HEK293T (cell line): Measurements from ENCODE around the gene PLA2G3.

Experiments used
- CTCF ChIA-PET: fragments of 350-600 bp; formaldehyde crosslinking; extraction: SDS; loops from one replicate; lab custom pipeline; 2021; ENCODE audit warnings: antibody characterized with exemption, inconsistent platforms; lab: Yijun Ruan, JAX
- POLR2A ChIA-PET: fragments of 350-600 bp; formaldehyde crosslinking; extraction: SDS; loops from one replicate; lab custom pipeline; 2020; ENCODE audit warnings: antibody characterized with exemption, inconsistent platforms; lab: Yijun Ruan, JAX
- DNase-seq: peaks from one replicate; pipeline ENCODE4 v3.0.0; 2012; ENCODE audit warnings: mixed read lengths; ENCODE audit errors: extremely low spot score
- ARNT ChIP-seq: fragments of 450-650 bp; IDR thresholded peaks from 2 replicates; pipeline ENCODE4 v1.6.1; 2017; ENCODE audit warnings: mild to moderate bottlenecking
- BHLHE40 ChIP-seq: fragments of 450-650 bp; IDR thresholded peaks from 2 replicates; pipeline ENCODE4 v1.6.1; 2016; ENCODE audit warnings: mild to moderate bottlenecking, moderate library complexity, borderline replicate concordance
- CTBP1 ChIP-seq: fragments of 450-650 bp; IDR thresholded peaks from 2 replicates; pipeline ENCODE4 v1.6.1; 2016; ENCODE audit warnings: borderline replicate concordance
- ELF4 ChIP-seq: fragments of 450-650 bp; IDR thresholded peaks from 2 replicates; pipeline ENCODE4 v1.6.1; 2017; ENCODE audit warnings: antibody characterized with exemption
- FOXA1 ChIP-seq: fragments of 450-650 bp; IDR thresholded peaks from 2 replicates; pipeline ENCODE4 v1.6.1; 2016; ENCODE audit warnings: mild to moderate bottlenecking
- FOXK2 ChIP-seq: fragments of 450-650 bp; IDR thresholded peaks from 2 replicates; pipeline ENCODE4 v1.6.1; 2016; ENCODE audit warnings: mild to moderate bottlenecking
- FOXM1 ChIP-seq: fragments of 450-650 bp; IDR thresholded peaks from 2 replicates; pipeline ENCODE4 v1.6.1; 2017; ENCODE audit warnings: mild to moderate bottlenecking, borderline replicate concordance
- HDGF ChIP-seq: fragments of 450-650 bp; IDR thresholded peaks from 2 replicates; pipeline ENCODE4 v1.6.1; 2017; ENCODE audit warnings: antibody characterized with exemption, borderline replicate concordance
- L3MBTL2 ChIP-seq: fragments of 450-650 bp; conservative IDR thresholded peaks from 2 replicates; pipeline ENCODE4 v1.6.1; 2016; ENCODE audit warnings: mild to moderate bottlenecking
- LEF1 ChIP-seq: fragments of 450-650 bp; IDR thresholded peaks from 2 replicates; pipeline ENCODE4 v1.6.1; 2017; ENCODE audit warnings: mild to moderate bottlenecking, borderline replicate concordance
- NFRKB ChIP-seq: fragments of 450-650 bp; IDR thresholded peaks from 2 replicates; pipeline ENCODE4 v1.6.1; 2016; ENCODE audit warnings: mild to moderate bottlenecking, moderate library complexity
- SP1 ChIP-seq: fragments of 450-650 bp; IDR thresholded peaks from 2 replicates; pipeline ENCODE4 v1.6.1; 2017
- SUZ12 ChIP-seq: fragments of 450-650 bp; IDR thresholded peaks from 2 replicates; pipeline ENCODE4 v1.6.1; 2016; ENCODE audit warnings: mild to moderate bottlenecking
- TARDBP ChIP-seq: fragments of 450-650 bp; IDR thresholded peaks from 2 replicates; pipeline ENCODE4 v1.6.1; 2016
- ZNF384 ChIP-seq: fragments of 450-650 bp; IDR thresholded peaks from 2 replicates; pipeline ENCODE4 v1.6.1; 2016
- TF ChIP-seq, protein P1 (sequence below): fragments of 450-650 bp; IDR thresholded peaks from 2 replicates; pipeline ENCODE4 v1.6.1; 2016

The PLA2G3 gene

DNA sequence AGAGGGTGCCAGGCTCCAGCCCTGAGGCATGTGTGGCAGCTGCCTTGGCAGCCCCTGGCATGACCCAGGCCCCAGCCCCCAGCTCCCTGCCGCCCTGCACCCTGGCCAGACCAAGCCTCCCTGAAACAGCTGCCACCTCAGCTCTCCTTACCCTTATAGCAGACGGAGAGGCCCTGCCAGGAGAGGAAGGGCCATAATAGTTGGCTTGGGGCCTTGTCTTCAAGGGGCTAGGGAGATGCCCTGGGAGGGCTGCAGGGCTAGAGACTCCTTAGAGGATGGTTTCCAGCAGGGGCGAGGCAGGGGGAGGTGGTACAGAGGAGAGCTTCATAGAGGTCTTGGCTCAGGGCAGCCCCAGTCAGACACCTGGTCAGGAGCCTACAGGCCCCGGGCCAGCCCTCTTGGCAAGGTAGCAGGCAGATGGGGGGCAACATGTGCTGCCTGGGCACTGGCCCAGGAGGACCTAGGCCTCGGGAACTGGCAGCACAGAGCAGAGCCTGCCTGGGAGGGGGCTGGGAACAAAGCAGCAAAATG, 46.2 kb downstream of the PLA2G3 start:
- TF ChIP-seq HDGF (no peak), ZNF384 (no peak), ELF4 (no peak), NFRKB (no peak), BHLHE40 (no peak), FOXA1 (no peak), TARDBP (no peak)
- DNase-seq = no peak
- ChIA-PET CTCF (interaction anchor here (1.0 to 1.2 kb wide), 2 partner anchors 11 to 13 kb away, joined by 3 read pairs; partner anchors contain the start of gene SELENOM), POLR2A (interaction anchor here (1.0 kb wide), 1 partner anchor 13 kb away, joined by 3 read pairs; the partner anchor contains the start of gene SMTN)

DNA sequence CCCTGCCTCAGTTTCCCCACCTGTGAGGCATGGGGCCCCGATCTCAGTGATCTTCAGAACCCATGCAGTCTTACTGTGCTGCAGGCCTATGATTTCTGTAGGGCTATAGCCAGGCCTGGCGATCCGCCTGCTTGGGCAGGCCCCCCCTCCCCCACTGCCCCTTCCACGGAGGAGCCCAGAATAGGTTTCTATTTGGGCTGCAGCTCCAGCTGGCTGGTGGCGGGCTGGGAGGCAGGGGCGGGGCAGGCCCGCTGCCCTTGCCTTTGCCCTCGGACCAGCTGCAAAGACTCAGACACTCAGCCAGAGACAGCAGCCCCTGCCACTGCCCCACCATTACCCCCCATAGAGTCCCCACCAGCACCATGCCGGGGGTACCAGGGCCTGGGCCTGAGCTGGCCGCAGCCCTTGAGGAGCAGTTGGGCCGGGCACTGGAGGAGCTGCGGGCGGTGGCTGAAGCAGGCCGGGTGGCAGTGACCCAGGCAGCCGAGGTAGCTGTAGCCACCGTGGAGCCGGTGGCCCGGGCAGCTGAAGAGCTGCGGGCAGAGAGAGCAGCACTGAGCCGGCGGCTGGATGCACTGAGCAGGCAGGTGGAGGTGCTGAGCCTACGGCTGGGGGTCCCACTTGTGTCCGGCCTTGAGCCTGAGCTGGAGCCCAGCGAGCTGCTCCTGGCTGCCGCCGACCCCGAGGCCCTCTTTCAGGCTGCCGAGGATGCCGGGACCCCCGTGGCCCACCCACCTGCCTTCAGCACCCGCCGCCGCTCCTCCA, 47.0 kb downstream of the PLA2G3 start:
- no peak for DNase-seq
- ChIA-PET CTCF (interaction anchor here (1.0 to 1.2 kb wide), 2 partner anchors 10 to 14 kb away, joined by 3 read pairs; partner anchors contain the start of gene SELENOM), POLR2A (interaction anchor here (1.0 kb wide), 1 partner anchor 12 kb away, joined by 3 read pairs; the partner anchor contains the start of gene SMTN)
- TF ChIP-seq NFRKB (no peak), ZNF384 (no peak), ELF4 (no peak), FOXA1 (no peak), SP1 (no peak), TARDBP (no peak), CTBP1 (no peak), L3MBTL2 (no peak), SUZ12 (no peak), LEF1 (no peak), ARNT (no peak), FOXK2 (no peak), HDGF (no peak), FOXM1 (no peak)

DNA sequence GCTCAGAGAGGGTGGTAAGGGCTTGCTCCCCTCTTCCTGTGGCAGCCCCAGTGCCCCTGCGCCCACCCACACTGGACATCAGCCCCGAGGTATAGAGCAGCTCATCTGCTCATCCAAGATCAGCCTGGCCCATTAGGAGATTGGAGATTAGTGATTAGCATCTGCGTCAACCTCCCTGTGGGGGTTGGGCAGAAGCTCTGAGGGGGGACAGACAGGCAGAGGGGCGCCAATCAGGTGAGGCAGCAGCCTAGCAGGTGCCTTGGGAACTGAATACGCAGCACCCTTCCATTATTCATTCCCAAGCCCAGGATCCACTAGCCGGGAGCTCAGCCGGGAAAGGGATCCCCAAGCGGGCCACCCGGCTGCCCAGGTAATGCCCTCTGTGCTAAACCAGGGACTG, 48.1 kb downstream of the PLA2G3 start:
- no peak for TF ChIP-seq ZNF384
- no peak for TF ChIP-seq ARNT
- no peak for TF ChIP-seq ELF4
- POLR2A ChIA-PET = no interaction called here
- DNase-seq = no peak
- CTCF ChIA-PET = no interaction called here

DNA sequence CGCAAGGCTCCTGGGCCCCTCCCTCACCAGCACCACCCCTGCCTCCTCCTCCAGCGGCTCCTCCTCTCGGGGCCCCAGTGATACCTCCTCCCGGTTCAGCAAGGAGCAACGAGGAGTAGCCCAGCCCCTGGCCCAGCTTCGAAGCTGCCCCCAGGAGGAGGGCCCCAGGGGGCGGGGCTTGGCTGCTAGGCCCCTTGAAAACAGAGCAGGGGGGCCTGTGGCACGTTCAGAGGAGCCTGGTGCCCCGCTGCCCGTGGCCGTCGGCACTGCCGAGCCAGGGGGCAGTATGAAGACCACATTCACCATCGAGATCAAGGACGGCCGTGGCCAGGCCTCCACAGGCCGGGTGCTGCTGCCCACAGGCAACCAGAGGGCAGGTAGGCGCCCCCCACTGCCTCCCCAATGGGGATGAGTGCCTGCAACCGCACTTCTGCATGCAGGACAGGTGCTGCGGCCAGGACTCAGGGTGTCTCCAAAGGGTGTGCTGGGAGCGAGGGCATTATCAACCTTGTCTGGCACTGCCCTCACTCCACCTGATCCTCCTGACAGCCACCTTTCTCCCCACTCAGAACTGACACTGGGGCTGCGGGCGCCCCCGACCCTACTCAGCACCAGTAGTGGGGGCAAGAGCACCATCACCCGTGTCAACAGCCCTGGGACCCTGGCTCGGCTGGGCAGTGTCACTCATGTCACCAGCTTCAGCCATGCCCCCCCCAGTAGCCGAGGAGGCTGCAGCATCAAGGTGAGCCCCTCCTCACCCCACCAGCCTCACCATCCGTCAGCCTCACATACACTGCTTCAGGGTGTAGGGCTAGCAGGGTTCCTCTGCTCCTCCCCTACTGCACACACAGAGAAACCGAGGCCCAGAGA, 49.0 kb downstream of the PLA2G3 start:
- TF ChIP-seq SP1 (no peak), CTBP1 (no peak), ZNF384 (no peak), FOXM1 (no peak), LEF1 (no peak), ARNT (no peak), SUZ12 (no peak), ELF4 (no peak), L3MBTL2 (no peak), FOXK2 (no peak), NFRKB (no peak), FOXA1 (no peak), TARDBP (no peak), HDGF (no peak), BHLHE40 (no peak)
- TF ChIP-seq, protein P1, sequence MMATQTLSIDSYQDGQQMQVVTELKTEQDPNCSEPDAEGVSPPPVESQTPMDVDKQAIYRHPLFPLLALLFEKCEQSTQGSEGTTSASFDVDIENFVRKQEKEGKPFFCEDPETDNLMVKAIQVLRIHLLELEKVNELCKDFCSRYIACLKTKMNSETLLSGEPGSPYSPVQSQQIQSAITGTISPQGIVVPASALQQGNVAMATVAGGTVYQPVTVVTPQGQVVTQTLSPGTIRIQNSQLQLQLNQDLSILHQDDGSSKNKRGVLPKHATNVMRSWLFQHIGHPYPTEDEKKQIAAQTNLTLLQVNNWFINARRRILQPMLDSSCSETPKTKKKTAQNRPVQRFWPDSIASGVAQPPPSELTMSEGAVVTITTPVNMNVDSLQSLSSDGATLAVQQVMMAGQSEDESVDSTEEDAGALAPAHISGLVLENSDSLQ = no peak

DNA sequence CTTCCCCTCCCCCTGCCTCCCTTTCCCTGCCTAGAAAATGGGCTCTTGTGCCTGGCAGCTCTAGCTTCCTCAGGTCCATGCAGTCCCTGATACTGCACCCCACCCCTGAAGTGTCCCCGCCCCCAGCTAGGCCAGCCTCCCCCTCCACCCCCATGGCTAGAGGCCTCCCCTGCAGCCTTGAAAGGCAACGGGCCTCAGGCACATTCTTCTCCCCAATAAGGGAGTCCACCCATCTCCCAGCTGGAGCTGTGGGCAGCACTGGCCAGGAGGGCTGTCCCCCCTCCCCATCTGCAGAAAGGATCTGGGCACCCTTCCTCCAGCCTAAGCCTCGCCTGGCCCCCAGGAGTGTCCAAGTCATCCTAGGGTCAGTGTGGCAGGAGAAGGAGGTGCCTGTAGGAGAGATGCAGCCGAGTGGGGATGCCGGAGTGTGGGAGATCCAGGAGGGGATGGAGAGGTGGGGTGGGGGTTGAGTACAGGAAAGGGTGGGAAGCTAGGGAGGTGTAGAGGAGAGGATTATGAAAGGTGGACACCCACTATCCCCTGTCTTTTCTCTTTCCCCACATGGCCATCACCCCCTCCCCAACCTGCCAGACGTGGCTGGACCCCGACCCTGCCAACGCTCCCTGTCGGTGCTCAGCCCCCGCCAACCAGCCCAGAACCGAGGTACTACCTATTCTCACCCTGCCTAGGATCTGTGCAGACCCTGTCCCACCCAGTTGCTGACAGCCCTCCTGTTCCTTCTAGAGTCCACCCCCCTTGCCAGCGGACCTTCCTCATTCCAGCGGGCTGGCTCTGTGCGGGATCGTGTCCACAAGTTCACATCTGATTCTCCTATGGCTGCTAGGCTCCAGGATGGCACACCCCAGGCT, 49.9 kb downstream of the PLA2G3 start:
- ChIA-PET POLR2A (no interaction called here), CTCF (interaction anchor here (0.6 kb wide), 3 partner anchors 12 to 233 kb away, joined by 4 to 6 read pairs (median 4); partner anchors contain the start of gene SELENOM)
- no peak for TF ChIP-seq CTBP1
- no peak for TF ChIP-seq TARDBP
- no peak for TF ChIP-seq ELF4
- TF ChIP-seq HDGF = no peak
- TF ChIP-seq, protein P1 = no peak
- no peak for TF ChIP-seq NFRKB
- no peak for TF ChIP-seq L3MBTL2
- no peak for DNase-seq

More for the DNA sequence above, 49.0 kb downstream of the PLA2G3 start:
- CTCF ChIA-PET = no interaction called here
- POLR2A ChIA-PET = no interaction called here
- no peak for DNase-seq
